Heart left ventricle (tissue), 13 donors: ENCODE measurements around the gene TMC6.

ENCODE experiments used
- CTCF ChIP-seq, 12 donors: fragments of 200-600 bp; sonication (generic) in 4 of 12; IDR thresholded peaks; one replicate each; pipeline versions ENCODE4 v1.5.0 to v1.8.0; 2018 to 2022; ENCODE audit warnings: antibody characterized with exemption in 12 of 12, mild to moderate bottlenecking in 5 of 12
- POLR2A ChIP-seq, 2 donors: fragments of 450-650 bp; IDR thresholded peaks; one replicate each; pipeline ENCODE4 v1.6.1; 2017; ENCODE audit warnings: antibody characterized with exemption in 2 of 2, mild to moderate bottlenecking in 2 of 2, moderate library complexity in 2 of 2
- donor health status: ischemic (EF 13 %, LVEDD 7.1; RV severe dilation, severe dysfunction).
- donor health status: DM: no; HTN: yes; CAD: no.
- donor health status: DM: no; HTN: no; CAD: no.
- donor health status: ischemic (EF 25% LVEDD 6.9; RV normal size, moderate dysfunction).
- donor health status: ischemic (EF 25% LVEDD 5.7; RV mildly dilated, moderate dysfunction).
- donor health status: ischemic (EF 35%, LVEDD 5.7; RV mildly dilated, moderate dysfunction).
- donor health status: nonischemic (EF 11% LVEDD 7.7; RV severe dilation, severe dysfunction).
- donor health status: DM: yes; HTN: yes; CAD: no.
- donor health status: PGD.
- donor health status: ischemic (EF 29% LVEDD 5.4; RV normal size, mild dysfunction).
- donor health status: nonischemic (EF 23%, LVEDD 6.1; RV moderate dilation, normal function).

GRCh38 chr17:78103311-78103710 lies 25.2 kb downstream of the TMC6 start:
- TF ChIP-seq CTCF (IDR thresholded peaks at IDR 0.05) = no peak
- TF ChIP-seq POLR2A (IDR thresholded peaks at IDR 0.05) = no peak
